PFSK-1 (cell line): Measurements from ENCODE around the gene TMEM40.

ENCODE experiments used
- POLR2AphosphoS5 ChIP-seq: IDR thresholded peaks from 2 replicates; pipeline ENCODE4 v1.6.1; 2012; ENCODE audit warnings: low read depth, mild to moderate bottlenecking, control low read depth, low read length, moderate library complexity
- SIN3A ChIP-seq: IDR thresholded peaks from 2 replicates; pipeline ENCODE4 v1.6.1; 2012; ENCODE audit warnings: mild to moderate bottlenecking, low read length, moderate library complexity, borderline replicate concordance; ENCODE audit not compliant: insufficient read depth

- TF ChIP-seq POLR2AphosphoS5 (no peak), SIN3A (no peak)
Observed at GRCh38 chr3:12748477-12748876, 10.6 kb downstream of the TMEM40 start.
